SU-DHL-6 (cell line): ENCODE data around the gene SMIM8.

ENCODE experiments used
- H2AFZ ChIP-seq: fragments of 200-600 bp; sonication (generic); 2 replicates; pipeline ENCODE4 v1.6.1; 2014; ENCODE audit warnings: low read depth, mild to moderate bottlenecking, moderate library complexity, mixed read lengths, antibody characterized with exemption, low read length; ENCODE audit not compliant: severe bottlenecking
- H3F3A ChIP-seq: fragments of 200-600 bp; shearing (Covaris generic); 2 replicates; pipeline ENCODE4 v1.6.0; 2016; ENCODE audit warnings: antibody characterized with exemption, mild to moderate bottlenecking; ENCODE audit not compliant: insufficient read depth
- H3K27ac ChIP-seq: fragments of 200-600 bp; sonication (generic); 2 replicates; pipeline ENCODE4 v1.5.1; 2016; ENCODE audit warnings: low read depth, mild to moderate bottlenecking, low read length, moderate library complexity, mixed read lengths
- H3K27me3 ChIP-seq: fragments of 200-600 bp; sonication (generic), shearing (Covaris generic); 2 replicates; pipeline ENCODE4 v1.6.0; 2014; ENCODE audit warnings: mild to moderate bottlenecking, low read length
- H3K36me3 ChIP-seq: fragments of 200-600 bp; sonication (generic); 2 replicates; pipeline ENCODE4 v1.6.1; 2014; ENCODE audit warnings: mild to moderate bottlenecking, low read length, mixed read lengths
- H3K4me2 ChIP-seq: fragments of 300-600, 200-600 bp; shearing (Covaris generic), sonication (generic); 2 replicates; pipeline ENCODE4 v1.6.0; 2014; ENCODE audit warnings: low read length, low read depth, mild to moderate bottlenecking; ENCODE audit not compliant: poor library complexity, severe bottlenecking
- H3K4me3 ChIP-seq: fragments of 200-600 bp; sonication (generic); 2 replicates; pipeline ENCODE4 v1.5.1; 2014; ENCODE audit warnings: antibody characterized with exemption, low read length, mild to moderate bottlenecking, mixed read lengths; ENCODE audit not compliant: insufficient read depth, poor library complexity, severe bottlenecking
- H3K79me2 ChIP-seq: fragments of 200-600 bp; sonication (generic); 2 replicates; pipeline ENCODE4 v1.6.1; 2014; ENCODE audit warnings: mild to moderate bottlenecking, low read length, moderate library complexity; ENCODE audit not compliant: insufficient read depth
- H3K9ac ChIP-seq: fragments of 200-600 bp; sonication (generic); 2 replicates; pipeline ENCODE4 v1.7.0; 2014; ENCODE audit warnings: mild to moderate bottlenecking, low read length
- H3K9me2 ChIP-seq: fragments of 200-600 bp; sonication (generic); replicated peaks from 2 replicates; pipeline ENCODE4 v1.6.1; 2014; ENCODE audit warnings: low read length; ENCODE audit not compliant: insufficient read depth
- H3K9me3 ChIP-seq: fragments of 200-600 bp; sonication (generic); 2 replicates; pipeline ENCODE4 v1.6.1; 2014; ENCODE audit warnings: low read length, mixed read lengths; ENCODE audit not compliant: insufficient read depth
- H4K20me1 ChIP-seq: fragments of 200-600 bp; sonication (generic); 2 replicates; pipeline ENCODE4 v1.6.1; 2014; ENCODE audit warnings: low read depth, mild to moderate bottlenecking, antibody characterized with exemption, low read length, moderate library complexity, mixed read lengths
- CTCF ChIP-seq: fragments of 200-600 bp; sonication (generic); IDR thresholded peaks from one replicate; pipeline ENCODE4 v1.5.1; 2017; ENCODE audit warnings: antibody characterized with exemption, mild to moderate bottlenecking, low read length, moderate library complexity; ENCODE audit not compliant: insufficient read depth, poor library complexity, severe bottlenecking
- EZH2phosphoT487 ChIP-seq: fragments of 200-600 bp; sonication (generic), shearing (Covaris generic); conservative IDR thresholded peaks from 2 replicates; pipeline ENCODE4 v1.6.1; 2018; ENCODE audit warnings: mild to moderate bottlenecking, antibody characterized with exemption, low read length, moderate library complexity, mixed read lengths

The SMIM8 gene

GRCh38 chr6:87277123-87277522 lies 45.3 kb upstream of the SMIM8 start:
- no peaks in the 10 kb centered on the region for H3K9me2 ChIP-seq

DNA sequence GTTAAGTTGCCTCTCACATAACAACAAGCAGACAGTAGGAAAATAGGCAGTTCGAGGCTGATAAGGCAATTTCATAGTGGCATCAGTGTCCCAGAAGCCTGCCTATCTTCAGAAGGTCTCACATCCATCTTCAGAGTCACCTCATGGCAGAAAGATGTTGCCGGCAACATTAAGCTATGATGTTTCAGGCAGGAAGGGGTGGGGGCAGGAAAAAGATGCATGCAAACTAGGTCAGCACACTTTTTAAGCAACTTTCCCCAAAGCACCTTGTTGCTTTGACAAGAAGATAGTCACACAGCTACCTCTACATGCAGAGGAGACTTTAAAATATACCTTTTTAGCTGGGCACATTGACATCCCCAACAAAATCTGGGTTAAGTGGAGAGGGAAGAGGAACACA lies 43.2 kb upstream of the SMIM8 start:
- Histone ChIP-seq H3K79me2 (no peaks in the 10 kb centered on the region), H3F3A (no peaks in the 10 kb centered on the region)

More at GRCh38 chr6:87277123-87277522, 45.3 kb upstream of the SMIM8 start:
- Histone ChIP-seq H3K79me2 (no peaks in the 10 kb centered on the region), H3K9me3 (no peaks in the 10 kb centered on the region), H3K27ac (no peak overlapping the region), H3K27me3 (no peaks in the 10 kb centered on the region), H4K20me1 (no peaks in the 10 kb centered on the region), H3K4me2 (no peak overlapping the region), H3F3A (no peaks in the 10 kb centered on the region), H2AFZ (no peak overlapping the region), H3K4me3 (no peak overlapping the region), H3K36me3 (no peaks in the 10 kb centered on the region), H3K9ac (no peak overlapping the region)
- TF ChIP-seq CTCF (peak; percentile 27), EZH2phosphoT487 (no peak)

DNA sequence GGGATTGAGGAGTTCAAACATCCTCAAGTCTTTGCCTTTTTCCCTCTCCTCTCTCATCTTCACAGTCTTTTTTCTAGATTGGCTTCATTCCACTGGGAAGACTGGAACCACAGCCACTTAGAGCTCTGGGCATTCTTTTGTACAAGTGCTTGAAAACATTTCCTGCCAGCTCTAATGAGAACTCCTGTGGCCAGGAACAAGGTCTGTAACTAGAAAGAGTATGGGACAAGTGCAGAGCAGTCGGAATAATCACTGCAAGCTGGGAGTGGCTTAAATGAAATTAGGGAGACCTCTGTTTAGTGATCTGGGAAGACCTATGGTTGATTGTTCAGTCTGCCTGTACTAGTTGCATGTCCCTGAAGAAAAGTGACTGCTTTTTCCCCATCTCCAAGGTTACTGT lies 41.0 kb upstream of the SMIM8 start:
- TF ChIP-seq CTCF (no peak), EZH2phosphoT487 (no peak)
- no peaks in the 10 kb centered on the region for H3K9me3 ChIP-seq

More for the DNA sequence above, 43.2 kb upstream of the SMIM8 start:
- no peak overlapping the region for H3K27ac ChIP-seq
- no peaks in the 10 kb centered on the region for H3K27me3 ChIP-seq
- H3K9ac ChIP-seq = no peak overlapping the region
- TF ChIP-seq CTCF = no peak
- TF ChIP-seq EZH2phosphoT487 = no peak
- no peak overlapping the region for H2AFZ ChIP-seq
- no peaks in the 10 kb centered on the region for H4K20me1 ChIP-seq
- H3K9me2 ChIP-seq = no peaks in the 10 kb centered on the region
- no peaks in the 10 kb centered on the region for H3K36me3 ChIP-seq
- no peak overlapping the region for H3K4me3 ChIP-seq
- no peaks in the 10 kb centered on the region for H3K9me3 ChIP-seq
- no peak overlapping the region for H3K4me2 ChIP-seq

More for the DNA sequence above, 41.0 kb upstream of the SMIM8 start:
- Histone ChIP-seq H3K4me3 (no peak overlapping the region), H3K36me3 (no peaks in the 10 kb centered on the region), H3K27me3 (no peaks in the 10 kb centered on the region), H4K20me1 (no peaks in the 10 kb centered on the region), H3K79me2 (no peaks in the 10 kb centered on the region), H2AFZ (no peak overlapping the region), H3K9ac (no peak overlapping the region), H3K27ac (no peak overlapping the region), H3K9me2 (no peaks in the 10 kb centered on the region), H3K4me2 (no peak overlapping the region), H3F3A (no peaks in the 10 kb centered on the region)
